ENCODE data around the gene ZBTB20.
"Not testable (repeated sequence)": the region's sequence is repeated elsewhere in the genome, so short reads cannot be mapped to it uniquely, and the experiment has no call there.

ZBTB20 gene

GRCh38 chr3:114834175-114834940 lies 312.7 kb downstream of the ZBTB20 start:
- H3K9me3 ChIP-seq (ENCODE audit: control insufficient read depth in 5 of 5, low read length in 5 of 5), result no peaks in the 10 kb centered on the region
- H3K27me3 ChIP-seq (ENCODE audit: control insufficient read depth in 5 of 5, insufficient read depth in 4 of 5, low read length in 5 of 5), result no peaks in the 10 kb centered on the region
- peaks cover 0 to 15% (median 2%) of the 10 kb centered on the region in 5 donors for H3K4me1 ChIP-seq (ENCODE audit: control insufficient read depth in 5 of 5, insufficient read depth in 5 of 5, low read length in 5 of 5)
- no peak overlapping the region for H3K9ac ChIP-seq (ENCODE audit: low read length in 5 of 5)
- no peak overlapping the region for H3K4me3 ChIP-seq (ENCODE audit: low read depth in 1 of 5, low read length in 5 of 5)
- H3K27ac ChIP-seq (ENCODE audit: low read depth, low read length), result no peak overlapping the region
- H3K36me3 ChIP-seq (ENCODE audit: control insufficient read depth in 5 of 5, insufficient read depth in 5 of 5, low read length in 5 of 5), result no peaks in the 10 kb centered on the region

- no peak overlapping the region for H3K27ac ChIP-seq (ENCODE audit: low read depth, low read length)
- no peaks in the 10 kb centered on the region for H3K27me3 ChIP-seq (ENCODE audit: control insufficient read depth in 5 of 5, insufficient read depth in 4 of 5, low read length in 5 of 5)
- no peaks in the 10 kb centered on the region for H3K36me3 ChIP-seq (ENCODE audit: control insufficient read depth in 5 of 5, insufficient read depth in 5 of 5, low read length in 5 of 5)
- H3K4me3 ChIP-seq (ENCODE audit: low read depth in 1 of 5, low read length in 5 of 5), result no peak overlapping the region
- H3K9ac ChIP-seq (ENCODE audit: low read length in 5 of 5), result no peak overlapping the region
- peaks cover 0 to 18% (median 2%) of the 10 kb centered on the region in 5 donors for H3K4me1 ChIP-seq (ENCODE audit: control insufficient read depth in 5 of 5, insufficient read depth in 5 of 5, low read length in 5 of 5)
- H3K9me3 ChIP-seq (ENCODE audit: control insufficient read depth in 5 of 5, low read length in 5 of 5), result no peaks in the 10 kb centered on the region
Measured at GRCh38 chr3:114831861-114832260, 315.2 kb downstream of the ZBTB20 start.

- Histone ChIP-seq H3K9me3 (ENCODE audit: control insufficient read depth in 5 of 5, low read length in 5 of 5) (no peaks in the 10 kb centered on the region), H3K4me1 (ENCODE audit: control insufficient read depth in 5 of 5, insufficient read depth in 5 of 5, low read length in 5 of 5) (peaks cover 0 to 18% (median 2%) of the 10 kb centered on the region in 5 donors), H3K4me3 (ENCODE audit: low read depth in 1 of 5, low read length in 5 of 5) (no peak overlapping the region), H3K36me3 (ENCODE audit: control insufficient read depth in 5 of 5, insufficient read depth in 5 of 5, low read length in 5 of 5) (no peaks in the 10 kb centered on the region), H3K27ac (ENCODE audit: low read depth, low read length) (no peak overlapping the region), H3K9ac (ENCODE audit: low read length in 5 of 5) (no peak overlapping the region), H3K27me3 (ENCODE audit: control insufficient read depth in 5 of 5, insufficient read depth in 4 of 5, low read length in 5 of 5) (no peaks in the 10 kb centered on the region)
Measured at GRCh38 chr3:114830652-114831051, 316.4 kb downstream of the ZBTB20 start.

- H3K9me3 ChIP-seq (ENCODE audit: control insufficient read depth in 5 of 5, low read length in 5 of 5), result no peaks in the 10 kb centered on the region
- no peaks in the 10 kb centered on the region for H3K27me3 ChIP-seq (ENCODE audit: control insufficient read depth in 5 of 5, insufficient read depth in 4 of 5, low read length in 5 of 5)
- H3K27ac ChIP-seq (ENCODE audit: low read depth, low read length), result peak overlapping the region; percentile 52
- H3K4me1 ChIP-seq (ENCODE audit: control insufficient read depth in 5 of 5, insufficient read depth in 5 of 5, low read length in 5 of 5), result peaks cover 0 to 18% (median 2%) of the 10 kb centered on the region in 5 donors
- H3K4me3 ChIP-seq (ENCODE audit: low read depth in 1 of 5, low read length in 5 of 5), result no peak overlapping the region
- no peak overlapping the region for H3K9ac ChIP-seq (ENCODE audit: low read length in 5 of 5)
- H3K36me3 ChIP-seq (ENCODE audit: control insufficient read depth in 5 of 5, insufficient read depth in 5 of 5, low read length in 5 of 5), result no peaks in the 10 kb centered on the region
Measured at GRCh38 chr3:114829783-114830182, 317.3 kb downstream of the ZBTB20 start.

GRCh38 chr3:114827495-114827894 lies 319.6 kb downstream of the ZBTB20 start:
- no peaks in the 10 kb centered on the region for H3K27me3 ChIP-seq (ENCODE audit: control insufficient read depth in 5 of 5, insufficient read depth in 4 of 5, low read length in 5 of 5)
- H3K4me1 ChIP-seq (ENCODE audit: control insufficient read depth in 5 of 5, insufficient read depth in 5 of 5, low read length in 5 of 5), result peaks cover 0 to 20% (median 2%) of the 10 kb centered on the region in 5 donors
- no peaks in the 10 kb centered on the region for H3K36me3 ChIP-seq (ENCODE audit: control insufficient read depth in 5 of 5, insufficient read depth in 5 of 5, low read length in 5 of 5)
- no peaks in the 10 kb centered on the region for H3K9me3 ChIP-seq (ENCODE audit: control insufficient read depth in 5 of 5, low read length in 5 of 5)
- peak overlapping the region in 1 of 5 donors; percentile 3 for H3K9ac ChIP-seq (ENCODE audit: low read length in 5 of 5)
- H3K27ac ChIP-seq (ENCODE audit: low read depth, low read length), result no peak overlapping the region
- no peak overlapping the region for H3K4me3 ChIP-seq (ENCODE audit: low read depth in 1 of 5, low read length in 5 of 5)

GRCh38 chr3:114824014-114824413 lies 323.1 kb downstream of the ZBTB20 start:
- H3K27ac ChIP-seq (ENCODE audit: low read depth, low read length), result no peak overlapping the region
- no peaks in the 10 kb centered on the region for H3K36me3 ChIP-seq (ENCODE audit: control insufficient read depth in 5 of 5, insufficient read depth in 5 of 5, low read length in 5 of 5)
- no peaks in the 10 kb centered on the region for H3K9me3 ChIP-seq (ENCODE audit: control insufficient read depth in 5 of 5, low read length in 5 of 5)
- peaks cover 0 to 12% (median 0%) of the 10 kb centered on the region in 5 donors for H3K4me1 ChIP-seq (ENCODE audit: control insufficient read depth in 5 of 5, insufficient read depth in 5 of 5, low read length in 5 of 5)
- H3K9ac ChIP-seq (ENCODE audit: low read length in 5 of 5), result no peak overlapping the region
- no peak overlapping the region for H3K4me3 ChIP-seq (ENCODE audit: low read depth in 1 of 5, low read length in 5 of 5)
- no peaks in the 10 kb centered on the region for H3K27me3 ChIP-seq (ENCODE audit: control insufficient read depth in 5 of 5, insufficient read depth in 4 of 5, low read length in 5 of 5)

- Histone ChIP-seq H3K36me3 (ENCODE audit: control insufficient read depth in 5 of 5, insufficient read depth in 5 of 5, low read length in 5 of 5) (no peaks in the 10 kb centered on the region), H3K27ac (ENCODE audit: low read depth, low read length) (no peak overlapping the region), H3K9me3 (ENCODE audit: control insufficient read depth in 5 of 5, low read length in 5 of 5) (no peaks in the 10 kb centered on the region), H3K27me3 (ENCODE audit: control insufficient read depth in 5 of 5, insufficient read depth in 4 of 5, low read length in 5 of 5) (no peaks in the 10 kb centered on the region), H3K4me1 (ENCODE audit: control insufficient read depth in 5 of 5, insufficient read depth in 5 of 5, low read length in 5 of 5) (peaks cover 0 to 12% (median 0%) of the 10 kb centered on the region in 5 donors), H3K4me3 (ENCODE audit: low read depth in 1 of 5, low read length in 5 of 5) (no peak overlapping the region), H3K9ac (ENCODE audit: low read length in 5 of 5) (no peak overlapping the region)
Measured at GRCh38 chr3:114823061-114823460, 324.0 kb downstream of the ZBTB20 start.

- H3K27ac ChIP-seq (ENCODE audit: low read depth, low read length), result no peak overlapping the region
- no peaks in the 10 kb centered on the region for H3K36me3 ChIP-seq (ENCODE audit: control insufficient read depth in 5 of 5, insufficient read depth in 5 of 5, low read length in 5 of 5)
- no peaks in the 10 kb centered on the region for H3K9me3 ChIP-seq (ENCODE audit: control insufficient read depth in 5 of 5, low read length in 5 of 5)
- H3K4me1 ChIP-seq (ENCODE audit: control insufficient read depth in 5 of 5, insufficient read depth in 5 of 5, low read length in 5 of 5), result no peaks in the 10 kb centered on the region
- H3K4me3 ChIP-seq (ENCODE audit: low read depth in 1 of 5, low read length in 5 of 5), result no peak overlapping the region
- H3K9ac ChIP-seq (ENCODE audit: low read length in 5 of 5), result no peak overlapping the region
- H3K27me3 ChIP-seq (ENCODE audit: control insufficient read depth in 5 of 5, insufficient read depth in 4 of 5, low read length in 5 of 5), result no peaks in the 10 kb centered on the region
Measured at GRCh38 chr3:114816052-114816451, 331.0 kb downstream of the ZBTB20 start.

GRCh38 chr3:114812541-114813238 lies 334.4 kb downstream of the ZBTB20 start:
- H3K4me1 ChIP-seq (ENCODE audit: control insufficient read depth in 5 of 5, insufficient read depth in 5 of 5, low read length in 5 of 5); H3K36me3 ChIP-seq (ENCODE audit: control insufficient read depth in 5 of 5, insufficient read depth in 5 of 5, low read length in 5 of 5); H3K27ac ChIP-seq (ENCODE audit: low read depth, low read length); H3K4me3 ChIP-seq (ENCODE audit: low read depth in 1 of 5, low read length in 5 of 5); H3K27me3 ChIP-seq (ENCODE audit: control insufficient read depth in 5 of 5, insufficient read depth in 4 of 5, low read length in 5 of 5); H3K9ac ChIP-seq (ENCODE audit: low read length in 5 of 5); H3K9me3 ChIP-seq (ENCODE audit: control insufficient read depth in 5 of 5, low read length in 5 of 5): not testable (repeated sequence)

- no peak overlapping the region for H3K4me3 ChIP-seq (ENCODE audit: low read depth in 1 of 5, low read length in 5 of 5)
- H3K9me3 ChIP-seq (ENCODE audit: control insufficient read depth in 5 of 5, low read length in 5 of 5), result no peaks in the 10 kb centered on the region
- H3K27ac ChIP-seq (ENCODE audit: low read depth, low read length), result no peak overlapping the region
- H3K4me1 ChIP-seq (ENCODE audit: control insufficient read depth in 5 of 5, insufficient read depth in 5 of 5, low read length in 5 of 5), result no peaks in the 10 kb centered on the region
- no peaks in the 10 kb centered on the region for H3K27me3 ChIP-seq (ENCODE audit: control insufficient read depth in 5 of 5, insufficient read depth in 4 of 5, low read length in 5 of 5)
- H3K9ac ChIP-seq (ENCODE audit: low read length in 5 of 5), result no peak overlapping the region
- no peaks in the 10 kb centered on the region for H3K36me3 ChIP-seq (ENCODE audit: control insufficient read depth in 5 of 5, insufficient read depth in 5 of 5, low read length in 5 of 5)
Measured at GRCh38 chr3:114809668-114810413, 337.2 kb downstream of the ZBTB20 start.
